Pancreas (tissue), 10 donors: ENCODE data around the gene FAM227B. TPM values are rescaled to one million over a fixed set of nuclear protein-coding genes. Genes with fewer than 3 reads are reported as not detected.
"Not testable (repeated sequence)": the region's sequence is repeated elsewhere in the genome, so short reads cannot be mapped to it uniquely, and the experiment has no call there.

Experiments used
- ATAC-seq, 4 donors: fragments of 200-7000 bp; cut with Tn5 transposase; one replicate each; pipeline versions ENCODE4 v1.8.0 to v1.9.1; 2020; ENCODE audit warnings: mild to moderate bottlenecking in 4 of 4, moderate library complexity in 4 of 4
- DNase-seq, 6 donors: peaks; one replicate each; pipeline ENCODE4 v3.0.0-alpha.2; 2020
- FAIRE-seq: peaks from 2 replicates; lab custom pipeline; 2012; peaks lifted over from hg19 to GRCh38; lab: Jason Lieb, UNC
- H3K27ac ChIP-seq, 4 donors: fragments of 200-600 bp; sonication (generic); 1 replicate in 3 of 4; 2 replicates in 1 of 4; pipeline versions ENCODE4 v1.5.0 to v1.8.0; 2020
- H3K27me3 ChIP-seq, 4 donors: fragments of 200-600 bp; one replicate each; pipeline ENCODE4 v1.8.0; 2021
- H3K36me3 ChIP-seq, 3 donors: fragments of 200-600 bp; sonication (generic) in 1 of 3; one replicate each; pipeline versions ENCODE4 v1.5.0 to v1.8.0; 2020 to 2021
- H3K4me1 ChIP-seq, 3 donors: fragments of 200-600 bp; one replicate each; pipeline ENCODE4 v1.8.0; 2021
- H3K4me3 ChIP-seq, 4 donors: fragments of 200-600 bp; sonication (generic) in 2 of 4; one replicate each; pipeline versions ENCODE4 v1.5.0 to v1.8.0; 2020 to 2021
- H3K9me3 ChIP-seq, 4 donors: fragments of 200-600 bp; one replicate each; pipeline ENCODE4 v1.8.0; 2021
- WGBS, 2 donors: extraction: QIAGEN DNeasy Blood & Tissue Kit; methylation state at CpG; one replicate each; pipeline ENCODE4 v1.1.7; 2013; 5-methylcytosine and 5-hydroxymethylcytosine counted together
- intact Hi-C, 3 donors: fragments of 100-400 bp; cut with DNase I; formaldehyde crosslinking; loops; one replicate each; pipeline versions ENCODE4 v1.11.1 to v1.14.2; 2022
- polyA plus RNA-seq, 2 donors: library from polyadenylated mRNA; stranded (reverse); fragments of 200-250 nt; gene quantifications; one replicate each; pipeline ENCODE4 v1.2.3, GENCODE V29; 2013
- total RNA-seq, 6 donors: library from RNA; stranded (reverse); fragmentation: NEBNext Ultra II Directional in 4 of 6; extraction: Animal tissue kit (Norgen Biotek cat#: 25700) in 4 of 6; gene quantifications; one replicate each; pipeline versions ENCODE4 v1.2.1 to v1.2.4, GENCODE V29; 2021 to 2023
- TF ChIP-seq, protein P1 (sequence below), 4 donors: fragments of 200-600 bp; sonication (generic) in 3 of 4; IDR thresholded peaks; one replicate each; pipeline versions ENCODE4 v1.5.0 to v1.8.0; 2021; ENCODE audit warnings: antibody characterized with exemption in 4 of 4
- donor health status: healthy with polysubstance abuse.
- donor health status: DM: no; HTN: no; CAD: no; lungs with moderate emphysema.
- donor health status: DM: no; HTN: no; CAD: no.
- donor health status: control.
- donor health status: control.
- donor health status: Bipolar disorder and iron deficiency.
- donor health status: DM: yes; HTN: yes; CAD: no.
- donor health status: DM: no; HTN: no; CAD: no.
- donor health status: DM: no; HTN: no; CAD: no.
- donor health status: DM: yes; HTN: yes; CAD: no.

The FAM227B gene
- total and polyA plus RNA-seq, 8 donors = 3.1 to 6.5 (median 4.1) TPM

DNA sequence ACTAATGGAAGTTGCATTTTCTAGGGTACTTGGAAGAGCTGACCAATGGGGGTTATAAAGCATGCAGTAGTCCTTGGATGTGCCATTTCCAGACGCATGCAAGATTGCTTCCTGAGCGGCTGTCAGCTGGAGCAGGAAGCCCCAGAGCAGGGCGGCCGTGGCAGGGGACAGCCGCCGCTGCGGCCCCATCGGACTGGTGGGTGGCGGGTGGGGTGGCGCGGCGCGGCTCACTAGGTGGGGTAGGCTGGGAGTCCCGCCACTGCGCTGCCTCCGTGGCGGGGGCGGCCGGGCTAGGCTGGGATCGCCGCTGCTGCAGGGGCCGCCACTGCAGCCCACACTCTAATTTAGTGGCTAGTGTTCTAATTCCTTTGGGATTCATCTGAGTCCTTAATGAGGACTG lies 254.1 kb downstream of the FAM227B start:
- peak in 2 of 6 donors; percentile 5 to 20 for DNase-seq
- H3K4me1 ChIP-seq = no peaks in the 10 kb centered on the region
- intact Hi-C loops = no loop called here
- H3K4me3 ChIP-seq = no peak overlapping the region
- ATAC-seq = no peak
- H3K27me3 ChIP-seq = no peaks in the 10 kb centered on the region
- no peak overlapping the region for H3K27ac ChIP-seq
- WGBS, 2 donors = 97 to 99% methylated on average over 22 of the region's 22 CpGs
- FAIRE-seq = no peak
- no peaks in the 10 kb centered on the region for H3K9me3 ChIP-seq
- TF ChIP-seq, protein P1, sequence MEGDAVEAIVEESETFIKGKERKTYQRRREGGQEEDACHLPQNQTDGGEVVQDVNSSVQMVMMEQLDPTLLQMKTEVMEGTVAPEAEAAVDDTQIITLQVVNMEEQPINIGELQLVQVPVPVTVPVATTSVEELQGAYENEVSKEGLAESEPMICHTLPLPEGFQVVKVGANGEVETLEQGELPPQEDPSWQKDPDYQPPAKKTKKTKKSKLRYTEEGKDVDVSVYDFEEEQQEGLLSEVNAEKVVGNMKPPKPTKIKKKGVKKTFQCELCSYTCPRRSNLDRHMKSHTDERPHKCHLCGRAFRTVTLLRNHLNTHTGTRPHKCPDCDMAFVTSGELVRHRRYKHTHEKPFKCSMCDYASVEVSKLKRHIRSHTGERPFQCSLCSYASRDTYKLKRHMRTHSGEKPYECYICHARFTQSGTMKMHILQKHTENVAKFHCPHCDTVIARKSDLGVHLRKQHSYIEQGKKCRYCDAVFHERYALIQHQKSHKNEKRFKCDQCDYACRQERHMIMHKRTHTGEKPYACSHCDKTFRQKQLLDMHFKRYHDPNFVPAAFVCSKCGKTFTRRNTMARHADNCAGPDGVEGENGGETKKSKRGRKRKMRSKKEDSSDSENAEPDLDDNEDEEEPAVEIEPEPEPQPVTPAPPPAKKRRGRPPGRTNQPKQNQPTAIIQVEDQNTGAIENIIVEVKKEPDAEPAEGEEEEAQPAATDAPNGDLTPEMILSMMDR (IDR thresholded peaks at IDR 0.05) = no peak
- no peaks in the 10 kb centered on the region for H3K36me3 ChIP-seq

DNA sequence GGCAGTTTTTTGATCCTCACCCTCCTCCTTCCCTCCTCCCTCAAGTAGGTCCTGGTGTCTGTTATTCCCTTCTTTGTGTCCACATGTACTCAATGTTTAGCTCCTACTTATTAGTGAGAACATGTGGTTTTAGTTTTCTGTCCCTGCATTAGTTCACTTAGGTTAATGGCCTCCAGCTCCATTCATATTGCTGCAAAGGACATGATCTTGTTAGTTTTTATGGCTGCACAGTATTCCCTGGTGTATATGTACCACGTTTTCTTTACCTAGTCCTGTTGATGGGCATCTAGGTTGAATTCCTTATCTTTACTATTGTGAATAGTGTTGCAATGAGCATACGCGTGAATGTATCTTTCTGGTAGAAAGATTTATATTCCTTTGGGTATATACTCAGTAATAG lies 259.2 kb downstream of the FAM227B start:
- 77 to 79% methylated on average over 3 of the region's 3 CpGs for WGBS, 2 donors
- H3K4me1 ChIP-seq = no peaks in the 10 kb centered on the region
- TF ChIP-seq, protein P1 (IDR thresholded peaks at IDR 0.05) = no peak
- no peak overlapping the region for H3K4me3 ChIP-seq
- H3K9me3 ChIP-seq = no peaks in the 10 kb centered on the region
- intact Hi-C loops = no loop called here
- H3K27me3 ChIP-seq = no peaks in the 10 kb centered on the region
- no peaks in the 10 kb centered on the region for H3K36me3 ChIP-seq
- ATAC-seq (no peak), DNase-seq (no peak), FAIRE-seq (no peak)
- H3K27ac ChIP-seq = no peak overlapping the region

DNA sequence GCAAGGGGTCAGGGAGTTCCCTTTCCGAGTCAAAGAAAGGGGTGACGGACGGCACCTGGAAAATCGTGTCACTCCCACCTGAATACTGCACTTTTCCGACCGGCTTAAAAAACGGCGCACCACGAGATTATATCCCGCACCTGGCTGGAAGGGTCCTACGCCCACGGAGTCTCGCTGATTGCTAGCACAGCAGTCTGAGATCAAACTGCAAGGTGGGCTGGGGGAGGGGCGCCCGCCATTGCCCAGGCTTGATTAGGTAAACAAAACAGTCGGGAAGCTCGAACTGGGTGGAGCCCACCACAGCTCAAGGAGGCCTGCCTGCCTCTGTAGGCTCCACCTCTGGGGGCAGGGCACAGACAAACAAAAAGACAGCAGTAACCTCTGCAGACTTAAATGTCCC lies 266.2 kb downstream of the FAM227B start:
- 89 to 91% methylated on average over 17 of the region's 17 CpGs for WGBS, 2 donors
- DNase-seq, ATAC-seq: not testable (repeated sequence)

DNA sequence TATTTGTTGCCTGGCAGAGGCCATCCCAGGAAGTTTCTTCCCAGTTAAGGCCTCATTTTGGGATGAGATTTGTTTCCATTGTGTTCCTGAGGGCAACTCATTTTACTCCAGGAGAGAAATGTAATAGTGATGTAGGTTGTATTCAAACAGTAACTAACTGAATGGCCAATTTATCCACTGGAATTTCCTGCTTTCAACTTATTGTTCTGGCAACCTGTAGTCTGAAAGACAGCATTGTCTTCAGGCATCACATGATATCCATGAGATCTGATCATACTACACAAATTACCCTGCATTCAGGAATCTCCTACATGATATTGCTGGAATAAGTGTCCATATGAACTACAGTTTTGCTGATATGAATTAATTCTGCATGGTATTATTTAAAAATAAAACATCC lies 277.1 kb downstream of the FAM227B start:
- intact Hi-C loops = no loop called here
- no peak for ATAC-seq
- H3K9me3 ChIP-seq = no peaks in the 10 kb centered on the region
- H3K4me1 ChIP-seq = no peaks in the 10 kb centered on the region
- no peak for DNase-seq
- TF ChIP-seq, protein P1 (IDR thresholded peaks at IDR 0.05) = no peak
- no peak overlapping the region for H3K4me3 ChIP-seq
- no peak for FAIRE-seq
- H3K27me3 ChIP-seq = no peaks in the 10 kb centered on the region
- no peaks in the 10 kb centered on the region for H3K36me3 ChIP-seq
- no peak overlapping the region for H3K27ac ChIP-seq

More for the DNA sequence above, 266.2 kb downstream of the FAM227B start:
- H3K4me1 ChIP-seq, H3K27me3 ChIP-seq, H3K27ac ChIP-seq, H3K4me3 ChIP-seq, H3K9me3 ChIP-seq, intact Hi-C loops, FAIRE-seq, H3K36me3 ChIP-seq: not testable (repeated sequence)

DNA sequence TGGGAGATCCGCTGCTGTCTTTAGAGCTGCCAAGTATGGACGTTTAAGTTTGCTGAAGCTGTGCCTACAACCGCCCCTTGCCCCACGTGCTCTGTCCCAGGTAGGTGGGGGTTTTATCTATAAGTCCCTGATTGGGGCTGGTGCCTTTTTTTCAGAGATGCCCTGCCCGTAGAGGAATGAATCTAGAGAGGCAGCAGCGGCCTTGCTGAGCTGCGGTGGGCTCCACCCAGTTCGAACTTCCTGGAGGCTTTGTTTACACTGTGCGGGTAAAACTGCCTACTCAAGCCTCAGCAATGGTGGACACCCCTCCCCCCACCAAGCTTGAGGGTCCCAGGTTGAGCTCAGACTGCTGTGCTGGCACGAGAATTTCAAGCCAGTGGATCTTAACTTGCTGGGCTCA lies 281.0 kb downstream of the FAM227B start:
- Histone ChIP-seq H3K4me1 (no peaks in the 10 kb centered on the region), H3K36me3 (no peaks in the 10 kb centered on the region), H3K27me3 (no peaks in the 10 kb centered on the region), H3K27ac (no peak overlapping the region), H3K9me3 (no peaks in the 10 kb centered on the region), H3K4me3 (no peak overlapping the region)
- no peak for DNase-seq
- no peak for ATAC-seq
- intact Hi-C loops = no loop called here
- TF ChIP-seq, protein P1 (IDR thresholded peaks at IDR 0.05) = no peak
- 76 to 83% methylated on average over 10 of the region's 10 CpGs for WGBS, 2 donors
- no peak for FAIRE-seq
